Endodermal cell (in vitro differentiated cells): Measurements from ENCODE around the gene HMOX1. TPM values are rescaled to one million over a fixed set of nuclear protein-coding genes. Genes with fewer than 3 reads are reported as not detected.

Experiments used
- DNase-seq: peaks from one replicate; pipeline ENCODE4 v3.0.0-alpha.2; 2017
- H3K27ac ChIP-seq: 2 replicates; pipeline ENCODE4 v1.5.1; 2013; ENCODE audit warnings: mild to moderate bottlenecking, low read depth, low read length, moderate library complexity
- H3K27me3 ChIP-seq: 2 replicates; pipeline ENCODE4 v1.6.1; 2013; ENCODE audit warnings: mild to moderate bottlenecking, low read length, moderate library complexity; ENCODE audit not compliant: insufficient read depth, control insufficient read depth, poor library complexity, severe bottlenecking
- H3K36me3 ChIP-seq: 2 replicates; pipeline ENCODE4 v1.7.0; 2013; ENCODE audit warnings: mild to moderate bottlenecking, low read length, moderate library complexity; ENCODE audit not compliant: control insufficient read depth, insufficient read depth
- H3K4me1 ChIP-seq: one replicate; pipeline ENCODE4 v1.7.0; 2013; ENCODE audit warnings: low read length; ENCODE audit not compliant: control insufficient read depth, insufficient read depth
- H3K4me3 ChIP-seq: 2 replicates; pipeline ENCODE4 v1.5.1; 2013; ENCODE audit warnings: mild to moderate bottlenecking, low read length, moderate library complexity
- H3K9ac ChIP-seq: 2 replicates; pipeline ENCODE4 v1.6.1; 2013; ENCODE audit warnings: mild to moderate bottlenecking, low read length, moderate library complexity; ENCODE audit not compliant: poor library complexity, severe bottlenecking; ENCODE audit errors: extremely low read depth
- H3K9me3 ChIP-seq: 2 replicates; pipeline ENCODE4 v1.6.1; 2013; ENCODE audit warnings: mild to moderate bottlenecking, low read length, moderate library complexity; ENCODE audit not compliant: control insufficient read depth
- H3K27ac Mint-ChIP-seq: 2 replicates; pipeline ENCODE4 v1.8.0; 2020; ENCODE audit warnings: mixed read lengths
- H3K27me3 Mint-ChIP-seq: 2 replicates; pipeline ENCODE4 v1.8.0; 2021; ENCODE audit warnings: mild to moderate bottlenecking, mixed read lengths; ENCODE audit not compliant: insufficient read depth
- H3K36me3 Mint-ChIP-seq: 2 replicates; pipeline ENCODE4 v1.8.0; 2020; ENCODE audit warnings: low read depth, mixed read lengths
- H3K4me1 Mint-ChIP-seq: 2 replicates; pipeline ENCODE4 v1.8.0; 2020; ENCODE audit warnings: mixed read lengths
- H3K4me3 Mint-ChIP-seq: 2 replicates; pipeline ENCODE4 v1.8.0; 2020; ENCODE audit warnings: mild to moderate bottlenecking, moderate library complexity, mixed read lengths
- H3K9me3 Mint-ChIP-seq: 2 replicates; pipeline ENCODE4 v1.8.0; 2020; ENCODE audit warnings: mild to moderate bottlenecking, mixed read lengths
- CTCF ChIP-seq: fragments of 200-600 bp; sonication (generic); conservative IDR thresholded peaks from 2 replicates; pipeline ENCODE4 v1.5.0; 2021; ENCODE audit warnings: antibody characterized with exemption, mild to moderate bottlenecking
- WGBS, 2 experiments: methylation state at CpG; one replicate each; pipeline versions ENCODE4 v1.1.5 to v1.1.7; 2013; ENCODE audit warnings: missing lambda C conversion rate in 2 of 2, mixed read lengths in 1 of 2; ENCODE audit not compliant: insufficient coverage in 1 of 2, insufficient read length in 1 of 2; 5-methylcytosine and 5-hydroxymethylcytosine counted together
- total RNA-seq, 2 donors: library from RNA; stranded (reverse); fragmentation: NEBNext Ultra II Directional in 1 of 2; extraction: Animal tissue kit (Norgen Biotek cat#: 25700) in 1 of 2; gene quantifications; 2 replicates in 1 of 2; 3 replicates in 1 of 2; pipeline ENCODE4 v1.2.1, GENCODE V29; 2021

HMOX1 gene
- total RNA-seq, 2 donors from 2014 or later: 11.4 to 21.6 TPM

GRCh38 chr22:35386670-35387288, 5.9 kb downstream of the HMOX1 start:
- Mint-ChIP-seq H3K27me3 (peaks cover 3% of the 10 kb centered on the region), H3K9me3 (no peaks in the 10 kb centered on the region), H3K4me1 (peaks cover 5% of the 10 kb centered on the region), H3K4me3 (no peak overlapping the region), H3K36me3 (peaks cover 35% of the 10 kb centered on the region), H3K27ac (no peak overlapping the region)
- 90 to 97% methylated on average over 10 to 19 of the region's 19 CpGs for WGBS, 2 experiments
- DNase-seq: no peak
- TF ChIP-seq CTCF: no peak
- Histone ChIP-seq H3K9me3 (no peaks in the 10 kb centered on the region), H3K27ac (no peak overlapping the region), H3K4me1 (no peaks in the 10 kb centered on the region), H3K36me3 (peaks cover 23% of the 10 kb centered on the region), H3K9ac (no peak overlapping the region), H3K27me3 (peaks cover 2% of the 10 kb centered on the region), H3K4me3 (no peak overlapping the region)

DNA sequence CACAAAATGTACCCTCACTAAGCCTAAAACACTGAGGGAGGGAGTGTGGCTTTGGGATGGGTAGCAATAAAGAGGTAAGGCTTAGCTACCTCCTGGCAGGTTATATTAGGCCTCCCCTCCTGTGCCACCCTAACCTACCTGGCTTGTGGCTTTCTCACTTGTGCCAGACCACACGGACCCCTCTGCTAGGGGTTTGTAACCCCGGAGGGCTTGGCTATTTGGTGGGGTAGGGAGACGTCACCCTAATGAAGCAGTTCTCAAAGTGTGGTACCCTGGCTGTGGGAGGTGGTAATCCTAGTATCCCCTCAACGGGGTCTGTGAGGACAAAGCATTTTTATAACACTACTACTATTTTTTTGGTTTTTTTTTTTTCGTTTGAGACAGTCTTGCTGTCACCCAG, 10.0 kb downstream of the HMOX1 start:
- H3K4me3 ChIP-seq: no peak overlapping the region
- H3K27ac Mint-ChIP-seq: no peak overlapping the region
- H3K27me3 ChIP-seq: no peaks in the 10 kb centered on the region
- peaks cover 2% of the 10 kb centered on the region for H3K4me1 Mint-ChIP-seq
- no peak overlapping the region for H3K27ac ChIP-seq
- WGBS, 2 experiments: 82 to 100% methylated on average over 2 to 3 of the region's 5 CpGs
- no peak for DNase-seq
- no peaks in the 10 kb centered on the region for H3K9me3 ChIP-seq
- H3K36me3 ChIP-seq: peaks cover 18% of the 10 kb centered on the region
- H3K4me3 Mint-ChIP-seq: no peak overlapping the region
- H3K9me3 Mint-ChIP-seq: no peaks in the 10 kb centered on the region
- H3K9ac ChIP-seq: no peak overlapping the region
- no peak for TF ChIP-seq CTCF
- H3K4me1 ChIP-seq: no peaks in the 10 kb centered on the region
- H3K36me3 Mint-ChIP-seq: peaks cover 30% of the 10 kb centered on the region
- H3K27me3 Mint-ChIP-seq: no peaks in the 10 kb centered on the region

- no peaks in the 10 kb centered on the region for H3K9me3 ChIP-seq
- no peaks in the 10 kb centered on the region for H3K9me3 Mint-ChIP-seq
- H3K36me3 ChIP-seq: peaks cover 8% of the 10 kb centered on the region
- WGBS, 2 experiments: 90% methylated on average over 2 of the region's 2 CpGs
- TF ChIP-seq CTCF: no peak
- no peak overlapping the region for H3K4me3 ChIP-seq
- no peaks in the 10 kb centered on the region for H3K4me1 ChIP-seq
- H3K4me3 Mint-ChIP-seq: no peak overlapping the region
- H3K27me3 ChIP-seq: no peaks in the 10 kb centered on the region
- H3K9ac ChIP-seq: no peak overlapping the region
- H3K27ac Mint-ChIP-seq: no peak overlapping the region
- no peak overlapping the region for H3K27ac ChIP-seq
- H3K36me3 Mint-ChIP-seq: peaks cover 23% of the 10 kb centered on the region
- no peak for DNase-seq
- peaks cover 5% of the 10 kb centered on the region for H3K4me1 Mint-ChIP-seq
- H3K27me3 Mint-ChIP-seq: no peaks in the 10 kb centered on the region
Observed at GRCh38 chr22:35392357-35392756, 11.5 kb downstream of the HMOX1 start.
